Ureter (tissue), 1 donor: ENCODE results near the gene KIF25. TPM values are rescaled to one million over a fixed set of nuclear protein-coding genes. Genes with fewer than 3 reads are reported as not detected.

ENCODE experiments used
- DNase-seq: peaks from one replicate; pipeline ENCODE4 v3.0.0-alpha.2; 2020; ENCODE audit warnings: low spot score
- total RNA-seq: library from RNA; stranded (reverse); gene quantifications from one replicate; pipeline ENCODE4 v1.2.4, GENCODE V29; 2023
- donor health status: DM: yes; HTN: yes; CAD: no.

KIF25 gene
- total RNA-seq: not detected

- no peak for DNase-seq
Observed at GRCh38 chr6:167997642-167998041, at the start of gene KIF25. TSS of gene KIF25 (plus strand) at chr6:167997671. CDS start at chr6:168029586, 31,915 bp downstream.

GRCh38 chr6:167947716-167948115, 49.8 kb upstream of the KIF25 start:
- DNase-seq: no peak

GRCh38 chr6:167948716-167949115, 48.8 kb upstream of the KIF25 start:
- no peak for DNase-seq

- DNase-seq: no peak
Observed at GRCh38 chr6:167949121-167949684, 48.3 kb upstream of the KIF25 start.

- DNase-seq: no peak
Observed at GRCh38 chr6:167951781-167952511, 45.5 kb upstream of the KIF25 start.

- DNase-seq: no peak
Observed at GRCh38 chr6:167952512-167952859, 45.0 kb upstream of the KIF25 start.

GRCh38 chr6:167953551-167953950, 43.9 kb upstream of the KIF25 start:
- DNase-seq: no peak

- DNase-seq: no peak
Observed at GRCh38 chr6:167954151-167954550, 43.3 kb upstream of the KIF25 start.

GRCh38 chr6:167956491-167956890, 41.0 kb upstream of the KIF25 start:
- no peak for DNase-seq

- DNase-seq: no peak
Observed at GRCh38 chr6:167956983-167957492, 40.4 kb upstream of the KIF25 start.

- no peak for DNase-seq
Observed at GRCh38 chr6:167957626-167958025, 39.8 kb upstream of the KIF25 start.

GRCh38 chr6:167960579-167960978, 36.9 kb upstream of the KIF25 start:
- no peak for DNase-seq

GRCh38 chr6:167962711-167963110, 34.8 kb upstream of the KIF25 start:
- DNase-seq: no peak

- no peak for DNase-seq
Observed at GRCh38 chr6:167963589-167964057, 33.8 kb upstream of the KIF25 start.

- no peak for DNase-seq
Observed at GRCh38 chr6:167965592-167966539, 31.6 kb upstream of the KIF25 start.

- DNase-seq: no peak
Observed at GRCh38 chr6:167966540-167966905, 30.9 kb upstream of the KIF25 start.

- DNase-seq: no peak
Observed at GRCh38 chr6:167968091-167968490, 29.4 kb upstream of the KIF25 start.

GRCh38 chr6:167970230-167970629, 27.2 kb upstream of the KIF25 start:
- no peak for DNase-seq

- DNase-seq: no peak
Observed at GRCh38 chr6:167972193-167972592, 25.3 kb upstream of the KIF25 start.

- no peak for DNase-seq
Observed at GRCh38 chr6:167973148-167973885, 24.2 kb upstream of the KIF25 start.

- DNase-seq: no peak
Observed at GRCh38 chr6:167974640-167975344, 22.7 kb upstream of the KIF25 start.
